H1 (cell line): ENCODE data around the gene RERE. TPM values are rescaled to one million over a fixed set of nuclear protein-coding genes. Genes with fewer than 3 reads are reported as not detected.

Experiments used
- CTCF ChIA-PET: fragments of 300-600 bp; sonication (Branson Sonifier 250); formaldehyde crosslinking; loops from one replicate; lab custom pipeline; 2021; ENCODE audit not compliant: partially characterized antibody; lab: Charles Lee
- POLR2A ChIA-PET: fragments of 300-600 bp; sonication (Branson Sonifier 250); formaldehyde crosslinking; loops from one replicate; lab custom pipeline; 2021; ENCODE audit warnings: inconsistent platforms; ENCODE audit not compliant: partially characterized antibody; lab: Charles Lee
- DNase-seq, 2 experiments: peaks; one replicate each; pipeline versions ENCODE4 v3.0.0 to v3.0.0-alpha.2; 2010 to 2022; ENCODE audit warnings: low spot score in 2 of 2, low read depth in 1 of 2, mixed read lengths in 1 of 2
- FAIRE-seq: peaks from 2 replicates; lab custom pipeline; 2011; peaks lifted over from hg19 to GRCh38; lab: Jason Lieb, UNC
- H2AFZ ChIP-seq: 2 replicates; pipeline ENCODE4 v1.8.1; 2012; ENCODE audit warnings: low read length, inconsistent platforms
- H2AK5ac ChIP-seq: 2 replicates; pipeline ENCODE4 v1.6.1; 2013; ENCODE audit warnings: low read depth, low read length
- H2BK120ac ChIP-seq: replicated peaks from 2 replicates; pipeline ENCODE3; 2013; ENCODE audit warnings: low read depth, low read length, inconsistent platforms
- H2BK12ac ChIP-seq: 2 replicates; pipeline ENCODE4 v1.6.1; 2013; ENCODE audit warnings: low read depth, low read length
- H2BK15ac ChIP-seq: 2 replicates; pipeline ENCODE4 v1.6.1; 2013; ENCODE audit warnings: low read length
- H2BK20ac ChIP-seq: 2 replicates; pipeline ENCODE4 v1.6.1; 2013; ENCODE audit warnings: low read length
- H2BK5ac ChIP-seq: 2 replicates; pipeline ENCODE4 v1.6.1; 2013; ENCODE audit warnings: low read depth, low read length
- H3K14ac ChIP-seq: 2 replicates; pipeline ENCODE4 v1.6.1; 2013; ENCODE audit warnings: inconsistent platforms; ENCODE audit not compliant: insufficient read length
- H3K18ac ChIP-seq: 2 replicates; pipeline ENCODE4 v1.6.1; 2013; ENCODE audit warnings: low read length; ENCODE audit errors: extremely low read depth
- H3K23ac ChIP-seq: 2 replicates; pipeline ENCODE4 v1.6.1; 2013; ENCODE audit warnings: inconsistent platforms; ENCODE audit not compliant: insufficient read length
- H3K23me2 ChIP-seq: 2 replicates; pipeline ENCODE4 v1.6.1; 2013; ENCODE audit warnings: low read depth, low read length
- H3K27ac ChIP-seq: 2 replicates; pipeline ENCODE4 v1.6.1; 2011; ENCODE audit warnings: low read depth, low read length, inconsistent platforms
- H3K27me3 ChIP-seq, 4 experiments: replicated peaks in 1 of 4; 1 replicate in 1 of 4; 2 replicates in 3 of 4; pipeline versions ENCODE4 v1.6.1 to v1.8.1; 2011 to 2013; ENCODE audit warnings: low read length in 3 of 4, mild to moderate bottlenecking in 3 of 4, inconsistent platforms in 2 of 4, mixed read lengths in 2 of 4, moderate library complexity in 1 of 4; ENCODE audit not compliant: control insufficient read depth in 3 of 4, insufficient read depth in 3 of 4; ENCODE audit errors: extremely low read depth in 1 of 4
- H3K36me3 ChIP-seq, 4 experiments: 2 replicates each; pipeline versions ENCODE4 v1.6.1 to v1.8.1; 2011 to 2013; ENCODE audit warnings: mild to moderate bottlenecking in 4 of 4, low read length in 3 of 4, moderate library complexity in 2 of 4, control low read depth in 1 of 4, inconsistent platforms in 1 of 4; ENCODE audit not compliant: insufficient read depth in 4 of 4, control insufficient read depth in 2 of 4
- H3K4ac ChIP-seq: replicated peaks from 2 replicates; pipeline ENCODE3; 2013; ENCODE audit warnings: low read length, low read depth, mixed read lengths, inconsistent platforms; ENCODE audit not compliant: insufficient read length
- H3K4me1 ChIP-seq, 4 experiments: replicated peaks in 1 of 4; 1 replicate in 1 of 4; 2 replicates in 3 of 4; pipeline versions ENCODE4 v1.6.1 to v1.8.1; 2011 to 2013; ENCODE audit warnings: low read length in 3 of 4, inconsistent platforms in 2 of 4, mixed read lengths in 1 of 4; ENCODE audit not compliant: insufficient read depth in 4 of 4, control insufficient read depth in 3 of 4
- H3K4me2 ChIP-seq, 2 experiments: 2 replicates each; pipeline versions ENCODE4 v1.6.1 to v1.8.1; 2011 to 2013; ENCODE audit warnings: low read depth in 2 of 2, low read length in 2 of 2, control low read depth in 1 of 2, inconsistent platforms in 1 of 2, mild to moderate bottlenecking in 1 of 2; ENCODE audit not compliant: insufficient read depth in 1 of 2
- H3K4me3 ChIP-seq, 4 experiments: fragments of 200-600, 300-600 bp in 1 of 4; sonication (generic), shearing (Covaris generic), sonication (Bioruptor Twin) in 1 of 4; 2 replicates each; pipeline versions ENCODE4 v1.5.1 to v1.8.1; 2011 to 2016; ENCODE audit warnings: low read length in 4 of 4, low read depth in 3 of 4, control low read depth in 2 of 4, inconsistent platforms in 2 of 4, mild to moderate bottlenecking in 2 of 4, mixed read lengths in 1 of 4, moderate library complexity in 1 of 4; ENCODE audit not compliant: insufficient read depth in 2 of 4; ENCODE audit errors: extremely low read depth in 1 of 4
- H3K56ac ChIP-seq: replicated peaks from 2 replicates; pipeline ENCODE3; 2013; ENCODE audit warnings: low read depth, mild to moderate bottlenecking, mixed read lengths, low read length, inconsistent platforms; ENCODE audit not compliant: insufficient read length
- H3K79me1 ChIP-seq: 2 replicates; pipeline ENCODE4 v1.6.1; 2013; ENCODE audit warnings: low read depth, low read length, control low read depth
- H3K79me2 ChIP-seq, 2 experiments: 2 replicates each; pipeline versions ENCODE4 v1.6.1 to v1.8.1; 2012 to 2013; ENCODE audit warnings: low read length in 2 of 2, mild to moderate bottlenecking in 2 of 2, inconsistent platforms in 1 of 2; ENCODE audit not compliant: insufficient read depth in 2 of 2, control insufficient read depth in 1 of 2
- H3K9ac ChIP-seq, 4 experiments: replicated peaks in 1 of 4; 1 replicate in 1 of 4; 2 replicates in 3 of 4; pipeline versions ENCODE4 v1.6.1 to v1.8.1; 2011 to 2013; ENCODE audit warnings: low read depth in 3 of 4, low read length in 3 of 4, control low read depth in 2 of 4, mild to moderate bottlenecking in 2 of 4, moderate library complexity in 2 of 4, inconsistent platforms in 1 of 4; ENCODE audit errors: extremely low read depth in 1 of 4
- H3K9me3 ChIP-seq, 2 experiments: 2 replicates each; pipeline versions ENCODE4 v1.6.1 to v1.8.1; 2012 to 2013; ENCODE audit warnings: mild to moderate bottlenecking in 2 of 2, moderate library complexity in 2 of 2, control low read depth in 1 of 2, inconsistent platforms in 1 of 2, low read depth in 1 of 2, low read length in 1 of 2, mixed read lengths in 1 of 2; ENCODE audit not compliant: insufficient read depth in 2 of 2
- H4K20me1 ChIP-seq, 2 experiments: replicated peaks in 1 of 2; 2 replicates each; pipeline versions ENCODE3 to v1.8.1; 2011 to 2013; ENCODE audit warnings: inconsistent platforms in 2 of 2, low read length in 2 of 2, mild to moderate bottlenecking in 1 of 2; ENCODE audit not compliant: insufficient read depth in 2 of 2, control insufficient read depth in 1 of 2
- H4K5ac ChIP-seq: 2 replicates; pipeline ENCODE4 v1.6.1; 2013; ENCODE audit warnings: low read length, low read depth, mixed read lengths, inconsistent platforms; ENCODE audit not compliant: insufficient read length
- H4K8ac ChIP-seq: 2 replicates; pipeline ENCODE4 v1.8.0; 2013; ENCODE audit warnings: mild to moderate bottlenecking, moderate library complexity, low read length, inconsistent platforms; ENCODE audit not compliant: insufficient read depth; ENCODE audit errors: extremely low read depth
- H4K91ac ChIP-seq: replicated peaks from 2 replicates; pipeline ENCODE3; 2013; ENCODE audit warnings: low read length, mixed read lengths, inconsistent platforms; ENCODE audit not compliant: insufficient read length
- E2F6 ChIP-seq: IDR thresholded peaks from 2 replicates; pipeline ENCODE4 v1.6.1; 2012; ENCODE audit warnings: inconsistent platforms
- RAD21 ChIP-seq, 2 experiments: IDR thresholded peaks in 1 of 2; conservative IDR thresholded peaks in 1 of 2; 2 replicates each; pipeline ENCODE4 v1.6.1; 2011; ENCODE audit warnings: low read depth in 2 of 2, low read length in 2 of 2, improper control_type of control experiment in 1 of 2, inconsistent platforms in 1 of 2, mild to moderate bottlenecking in 1 of 2, moderate library complexity in 1 of 2
- SIRT6 ChIP-seq: IDR thresholded peaks from one replicate; pipeline ENCODE4 v1.7.1; 2012; ENCODE audit warnings: low read length, inconsistent platforms
- TAF1 ChIP-seq: IDR thresholded peaks from 2 replicates; pipeline ENCODE4 v1.6.1; 2011; ENCODE audit warnings: mild to moderate bottlenecking, low read depth, low read length
- WGBS, 2 experiments: shearing (Covaris generic) in 1 of 2; methylation state at CpG; one replicate each; pipeline versions ENCODE4 v1.1.6 to v1.1.7; 2013 to 2015; ENCODE audit warnings: low lambda C conversion rate in 2 of 2, mixed read lengths in 2 of 2, inconsistent platforms in 1 of 2, low coverage in 1 of 2, missing lambda C conversion rate in 1 of 2; ENCODE audit not compliant: insufficient replicate concordance in 2 of 2, insufficient coverage in 1 of 2, insufficient read length in 1 of 2; ENCODE audit errors: extremely low coverage in 1 of 2, missing lambda C conversion rate in 1 of 2; 5-methylcytosine and 5-hydroxymethylcytosine counted together
- polyA plus RNA-seq, 7 experiments: library from polyadenylated mRNA; depleted of rRNA in 3 of 7; stranded (reverse) in 5 of 7; unstranded in 2 of 7; fragments of >200 nt in 5 of 7; fragments of 200-250 nt in 2 of 7; gene quantifications; 1 replicate in 5 of 7; 2 replicates in 1 of 7; 4 replicates in 1 of 7; pipeline versions ENCODE4 v1.2.1 to v1.2.3, GENCODE V29; 2011 to 2013; ENCODE audit warnings: missing spikeins in 2 of 7, mixed read lengths in 2 of 7
- total RNA-seq: library from RNA; stranded (reverse); fragmentation: NEBNext Ultra II Directional; extraction: Animal tissue kit (Norgen Biotek cat#: 25700); gene quantifications from 2 replicates; pipeline ENCODE4 v1.2.1, GENCODE V29; 2021

The RERE gene
- total and polyA plus RNA-seq, 2 of the 8 experiments (the other 6 are each of a cell fraction or from before 2014, with no cell fraction given), result 15.3 to 142 TPM

GRCh38 chr1:8379513-8380186, 437.8 kb downstream of the RERE start:
- H3K23me2 ChIP-seq, result no peaks in the 10 kb centered on the region
- DNase-seq (no peak), FAIRE-seq (no peak)
- no peak overlapping the region for H2AFZ ChIP-seq
- no peak overlapping the region for H2BK5ac ChIP-seq
- peaks cover 22% of the 10 kb centered on the region for H3K79me1 ChIP-seq
- ChIA-PET CTCF (interaction anchor here (0.9 to 2.0 kb wide), 9 partner anchors 14 to 85 kb away, joined by 3 to 9 read pairs (median 4); no protein-coding TSS in a partner anchor), POLR2A (interaction anchor here (0.6 to 1.1 kb wide), 2 partner anchors 37 to 392 kb away, joined by 3 read pairs; no protein-coding TSS in a partner anchor)
- no peak overlapping the region for H2BK20ac ChIP-seq
- H3K4me1 ChIP-seq, result peaks cover 0 to 21% (median 12%) of the 10 kb centered on the region in 4 experiments; a peak in 5 of 7 replicates
- H3K23ac ChIP-seq, result no peak overlapping the region
- H3K9me3 ChIP-seq, result no peaks in the 10 kb centered on the region
- 95% methylated on average over 9 of the region's 14 CpGs; no CpG with 5 or more reads in 1 of the 2 experiments for WGBS, 2 experiments
- no peak overlapping the region for H3K56ac ChIP-seq
- H3K9ac ChIP-seq, result no peak overlapping the region
- H4K91ac ChIP-seq, result no peak overlapping the region
- H3K4ac ChIP-seq, result no peak overlapping the region
- peaks cover 14 to 26% of the 10 kb centered on the region in 2 experiments for H4K20me1 ChIP-seq
- H2BK12ac ChIP-seq, result no peak overlapping the region
- no peak overlapping the region for H3K4me3 ChIP-seq
- no peaks in the 10 kb centered on the region for H3K27me3 ChIP-seq
- no peak overlapping the region for H2BK15ac ChIP-seq
- H3K4me2 ChIP-seq, result no peak overlapping the region
- no peak overlapping the region for H2BK120ac ChIP-seq
- H3K18ac ChIP-seq, result 0 out of 2 replicates have a peak overlapping the region, but pooled peaks have one; percentile 39
- no peak overlapping the region for H3K14ac ChIP-seq
- no peak overlapping the region for H3K27ac ChIP-seq
- H4K5ac ChIP-seq, result no peak overlapping the region
- H3K36me3 ChIP-seq, result peaks cover 0 to 3% (median 0%) of the 10 kb centered on the region in 4 experiments; a peak in 2 of 8 replicates
- no peak overlapping the region for H2AK5ac ChIP-seq
- no peak overlapping the region for H4K8ac ChIP-seq
- peaks cover 0 to 71% of the 10 kb centered on the region in 2 experiments; a peak in 3 of 4 replicates for H3K79me2 ChIP-seq
- TF ChIP-seq SIRT6, result no peak
- no peak for TF ChIP-seq E2F6
- peak in 1 of 2 experiments; percentile 18; a peak in 1 of 4 replicates for TF ChIP-seq RAD21 (IDR thresholded peaks at IDR 0.05 in 1 of 2, conservative IDR thresholded peaks at IDR 0.05 in 1 of 2; ENCODE audit: low read depth in 2 of 2, low read length in 2 of 2)
- TF ChIP-seq TAF1, result no peak
